Stimulated activated CD4-positive, alpha-beta T cell treated with anti-CD3 and anti-CD28 coated beads, Interleukin-15, amount 100 ng/mL, for 24 hours (primary cell): ENCODE data around the gene HES2.
"Not testable (repeated sequence)": the region's sequence is repeated elsewhere in the genome, so short reads cannot be mapped to it uniquely, and the experiment has no call there.

Source experiments
- DNase-seq: peaks from one replicate; pipeline ENCODE4 v3.0.0-alpha.2; 2020

Gene HES2

DNA sequence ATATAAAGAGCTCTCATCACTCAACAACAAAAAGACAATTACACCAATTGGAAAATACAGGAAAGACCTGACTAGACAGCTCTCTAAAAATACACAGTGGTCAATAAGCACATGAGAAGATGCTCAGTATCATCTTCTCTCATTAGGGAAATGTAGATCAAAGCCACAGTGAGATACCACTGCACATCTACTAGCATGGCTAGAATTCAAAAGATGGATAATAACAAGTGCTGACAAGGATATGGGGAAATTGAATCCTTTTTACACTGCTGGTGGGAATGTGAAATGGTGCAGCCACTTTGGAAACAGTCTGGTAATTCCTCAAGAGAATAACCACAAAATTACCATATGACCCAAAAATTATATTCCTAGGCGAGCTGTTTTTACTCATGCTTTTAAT, 35.6 kb downstream of the HES2 start:
- no peak for DNase-seq

DNA sequence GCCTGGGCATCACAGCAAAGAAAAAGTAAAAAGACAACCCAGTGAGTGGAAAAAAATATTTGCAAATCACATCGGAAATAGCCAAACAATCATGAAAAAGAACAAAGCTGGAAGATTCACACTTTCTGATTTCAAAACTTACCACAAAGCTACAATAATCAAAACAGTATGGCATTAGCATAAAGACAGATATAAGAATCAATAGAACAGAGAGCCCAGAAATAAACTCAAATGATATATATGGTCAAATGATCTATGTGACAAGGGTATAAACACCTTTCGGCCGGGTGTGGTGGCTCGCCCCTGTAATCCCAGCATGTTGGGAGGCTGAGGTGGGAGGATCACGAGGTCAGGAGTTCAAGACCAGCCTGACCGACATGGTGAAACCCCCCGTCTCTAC, 39.7 kb downstream of the HES2 start:
- no peak for DNase-seq

DNA sequence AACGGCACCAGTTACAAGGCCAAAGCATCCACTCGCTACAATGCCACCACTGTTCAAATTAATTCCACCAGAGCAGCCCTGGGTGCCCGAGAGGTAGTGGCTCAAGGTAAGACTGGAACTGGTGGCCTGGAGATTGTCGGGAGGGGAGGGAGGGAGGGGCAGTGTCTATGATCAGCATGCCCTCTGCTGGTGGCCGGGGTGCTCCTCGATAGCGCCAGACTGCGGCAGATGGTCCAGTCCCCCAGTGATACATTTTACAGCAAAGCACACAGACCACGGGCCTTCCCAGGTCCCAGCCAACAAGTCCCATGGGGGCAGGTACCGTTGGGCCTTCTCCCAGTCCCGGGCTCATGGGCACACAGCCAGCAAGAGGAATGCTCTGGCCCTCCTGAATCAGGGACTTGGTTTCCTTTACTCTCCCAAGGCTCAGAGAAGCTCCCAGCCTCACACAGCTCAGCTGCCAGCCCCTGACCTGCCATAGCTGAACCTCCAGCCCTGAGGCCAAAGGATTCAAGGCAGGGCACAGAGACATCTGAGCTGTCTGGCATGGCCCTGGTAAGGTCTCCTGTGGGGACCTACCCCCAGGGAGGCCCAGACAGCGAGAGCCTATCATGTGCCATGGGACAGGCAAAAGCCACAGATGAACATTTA, 41.5 kb downstream of the HES2 start:
- DNase-seq, result peak; percentile 15

DNA sequence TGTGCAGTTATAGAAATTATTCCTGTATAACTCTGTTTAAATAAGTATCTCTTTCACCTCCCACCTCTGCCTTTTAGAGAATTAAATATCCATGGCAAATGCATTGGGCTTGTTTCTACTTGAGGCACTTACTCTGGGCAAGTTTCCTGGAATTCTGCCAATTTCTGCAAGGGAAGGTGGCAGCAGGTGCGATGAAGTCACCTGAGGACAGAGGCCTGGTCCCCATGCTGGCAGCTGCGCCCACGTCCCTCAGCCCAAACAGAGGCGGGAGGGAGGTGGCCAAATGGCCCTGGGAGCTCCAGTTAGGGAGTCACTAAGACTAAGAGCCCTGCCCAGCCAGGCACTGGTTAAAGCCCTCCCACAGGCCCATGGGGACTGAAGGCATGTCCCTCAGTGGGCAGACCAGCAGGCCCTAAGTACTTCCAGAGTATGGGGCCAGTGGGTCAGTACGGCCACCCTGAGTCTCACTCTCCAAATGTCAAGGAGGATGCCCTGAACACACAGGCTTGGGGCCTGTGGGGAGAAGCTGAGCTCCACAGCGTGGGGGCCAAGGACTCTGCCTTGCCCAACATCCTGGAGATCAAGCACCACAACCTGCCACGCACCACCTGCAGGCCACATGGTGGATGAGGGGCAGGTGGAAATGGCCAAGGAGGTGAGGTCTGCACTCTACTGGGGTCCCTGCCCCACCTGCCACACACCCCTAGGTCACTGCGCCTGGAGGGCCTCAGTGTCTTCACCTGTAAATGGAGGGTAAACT, 45.6 kb downstream of the HES2 start:
- DNase-seq, result no peak

DNA sequence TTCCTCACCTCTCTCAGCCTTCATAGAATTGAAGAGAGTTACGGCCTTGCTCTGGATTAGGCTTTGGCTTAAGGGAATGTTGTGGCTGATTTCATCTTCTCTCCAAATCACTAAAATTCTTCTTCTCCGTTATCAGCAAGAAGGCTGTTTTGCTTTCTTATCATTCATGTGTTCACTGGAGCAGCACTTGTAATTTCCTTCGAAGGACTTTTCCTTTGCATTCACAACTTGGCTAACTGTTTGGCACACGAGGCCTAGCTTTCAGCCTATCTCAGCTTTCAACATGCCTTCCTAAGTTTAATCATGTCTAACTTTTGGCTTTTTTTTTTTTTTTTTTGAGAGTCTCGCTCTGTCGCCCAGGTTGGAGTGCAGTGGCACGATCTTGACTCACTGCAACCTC, 47.5 kb downstream of the HES2 start:
- DNase-seq, result not testable (repeated sequence)

DNA sequence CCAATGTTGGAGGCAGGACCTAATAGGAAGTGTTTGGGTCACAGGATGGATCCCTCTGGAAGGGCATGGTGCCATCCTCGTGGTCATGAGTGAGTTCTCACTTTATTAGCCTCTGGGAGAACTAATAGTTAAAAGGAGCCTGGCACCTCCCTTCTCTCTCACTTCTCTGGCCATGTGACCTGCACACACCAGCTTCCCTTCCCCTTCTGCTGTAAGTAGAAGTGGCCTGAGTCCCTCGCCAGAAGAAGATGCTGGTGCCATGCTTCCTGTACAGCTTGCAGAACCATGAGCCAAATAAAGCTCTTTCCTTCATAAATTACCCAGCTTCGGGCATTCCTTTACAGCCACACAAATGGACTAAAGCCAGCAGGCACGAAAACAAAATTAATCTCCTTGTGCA, 49.7 kb downstream of the HES2 start:
- no peak for DNase-seq

DNA sequence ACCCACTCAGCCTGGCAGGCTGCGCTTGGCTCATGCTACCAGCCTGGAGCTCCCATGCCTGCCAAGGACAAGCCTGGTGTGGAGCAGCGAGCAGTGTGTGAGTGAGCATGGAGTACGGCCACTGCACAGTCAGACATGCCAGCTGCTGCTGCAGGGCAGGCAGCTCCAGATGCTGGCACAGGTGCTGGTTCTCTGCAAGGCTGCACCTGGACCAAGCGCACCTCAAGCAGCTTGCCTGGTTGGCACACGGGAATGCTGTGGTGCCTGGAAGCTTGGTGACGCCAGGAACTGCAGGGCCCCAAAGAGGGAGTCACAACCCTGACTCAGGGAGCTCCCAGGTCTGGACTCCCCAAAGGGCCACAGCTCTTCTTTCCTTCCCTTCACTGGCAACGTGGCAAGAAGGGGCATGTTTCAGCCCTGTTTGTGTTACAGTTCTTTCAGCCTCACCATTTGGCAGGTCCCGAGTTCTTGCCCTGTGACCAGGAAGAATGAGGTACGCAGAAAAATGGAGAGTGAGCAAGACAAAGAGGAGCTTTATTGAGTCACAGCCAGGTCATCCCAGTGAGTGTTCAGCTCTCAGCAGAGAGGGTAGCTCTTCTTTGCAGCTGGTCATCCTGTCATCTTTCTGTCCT, 52.2 kb downstream of the HES2 start:
- DNase-seq, result no peak

DNA sequence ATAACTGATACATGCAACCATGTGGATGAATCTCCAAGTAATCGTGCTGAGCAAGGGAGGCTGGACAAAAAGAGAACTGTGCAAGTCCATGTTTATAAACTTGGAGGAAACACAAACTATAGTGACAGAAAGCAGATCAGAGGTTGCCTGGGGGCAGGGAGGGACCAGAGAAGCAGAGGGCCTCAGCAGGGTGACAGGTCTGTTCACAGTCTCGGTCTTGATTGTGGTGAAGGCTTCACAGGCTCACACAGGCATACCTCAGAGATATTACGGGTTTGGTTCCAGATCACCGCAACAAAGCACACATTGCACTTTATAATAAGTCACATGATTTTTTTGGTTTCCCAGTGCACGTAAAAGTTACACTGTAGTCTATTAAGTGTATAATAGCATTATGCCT, 54.7 kb downstream of the HES2 start:
- peak; percentile 48 for DNase-seq

DNA sequence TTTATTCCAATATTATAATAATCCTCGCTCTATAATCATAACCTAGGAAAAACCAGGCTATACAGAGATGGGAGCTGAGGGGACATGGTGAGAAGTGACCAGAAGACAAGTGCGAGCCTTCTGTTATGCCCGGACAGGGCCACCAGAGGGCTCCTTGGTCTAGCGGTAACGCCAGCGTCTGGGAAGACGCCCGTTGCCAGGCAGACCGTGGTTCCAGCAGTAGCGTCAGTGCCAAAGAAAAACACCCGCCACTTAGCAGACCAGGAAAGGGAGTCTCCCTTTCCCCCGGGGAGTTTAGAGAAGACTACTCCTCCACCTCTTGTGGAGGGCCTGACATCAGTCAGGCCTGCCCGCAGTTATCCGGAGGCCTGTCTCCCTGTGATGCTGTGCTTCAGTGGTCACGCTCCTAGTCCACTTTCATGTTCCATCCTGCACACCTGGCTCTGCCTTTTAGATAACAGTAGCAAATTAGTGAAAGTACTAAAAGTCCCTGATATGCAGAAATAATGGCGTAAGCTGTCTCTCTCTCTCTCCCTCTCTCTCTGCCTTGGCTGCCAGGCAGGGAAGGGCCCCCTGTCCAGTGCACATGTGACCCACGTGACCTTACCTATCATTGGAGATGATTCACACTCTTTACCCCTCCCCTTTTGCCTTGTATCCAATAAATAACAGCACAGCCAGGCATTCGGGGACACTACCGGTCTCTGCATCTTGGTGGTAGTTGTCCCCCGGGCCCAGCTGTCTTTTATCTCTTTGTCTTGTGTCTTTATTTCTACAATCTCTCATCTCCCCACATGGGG, 56.4 kb downstream of the HES2 start:
- peak; percentile 33 for DNase-seq
